CD8-positive, alpha-beta memory T cell (primary cell): Measurements from ENCODE around the gene APP. TPM values are rescaled to one million over a fixed set of nuclear protein-coding genes. Genes with fewer than 3 reads are reported as not detected.
"Not testable (repeated sequence)": the region's sequence is repeated elsewhere in the genome, so short reads cannot be mapped to it uniquely, and the experiment has no call there.

Experiments
- CTCF ChIA-PET: fragments of 350-600 bp; sonication (Branson Sonifier 250); formaldehyde crosslinking; loops from one replicate; lab custom pipeline; 2021; ENCODE audit warnings: antibody characterized with exemption; lab: Charles Lee
- POLR2A ChIA-PET: fragments of 350-600 bp; sonication (Branson Sonifier 250); formaldehyde crosslinking; loops from one replicate; lab custom pipeline; 2021; ENCODE audit warnings: antibody characterized with exemption; lab: Charles Lee
- DNase-seq, 5 donors: peaks; one replicate each; pipeline versions ENCODE4 v3.0.0 to v3.0.0-alpha.2; 2020 to 2022; ENCODE audit warnings: mixed read lengths in 1 of 5
- H3K27ac ChIP-seq: one replicate; pipeline ENCODE4 v1.7.0; 2013; ENCODE audit warnings: low read depth, mild to moderate bottlenecking, low read length, moderate library complexity
- H3K27me3 ChIP-seq: 2 replicates; pipeline ENCODE4 v1.7.0; 2013; ENCODE audit warnings: low read length, mild to moderate bottlenecking; ENCODE audit not compliant: insufficient read depth, poor library complexity, severe bottlenecking
- H3K36me3 ChIP-seq: 2 replicates; pipeline ENCODE4 v1.7.0; 2013; ENCODE audit warnings: mild to moderate bottlenecking, low read length, moderate library complexity; ENCODE audit not compliant: insufficient read depth
- H3K4me1 ChIP-seq: 2 replicates; pipeline ENCODE4 v1.7.0; 2013; ENCODE audit warnings: mild to moderate bottlenecking, low read length, moderate library complexity; ENCODE audit not compliant: insufficient read depth
- H3K4me3 ChIP-seq: 2 replicates; pipeline ENCODE4 v1.7.0; 2013; ENCODE audit warnings: mild to moderate bottlenecking, low read length
- H3K9me3 ChIP-seq: 2 replicates; pipeline ENCODE4 v1.7.0; 2013; ENCODE audit warnings: mild to moderate bottlenecking, low read length
- H3K27ac Mint-ChIP-seq, 8 donors: one replicate each; pipeline ENCODE4 v1.8.0; 2020 to 2021; ENCODE audit warnings: mixed read lengths in 8 of 8, mild to moderate bottlenecking in 6 of 8, inconsistent platforms in 3 of 8, moderate library complexity in 3 of 8
- H3K27me3 Mint-ChIP-seq, 2 donors: one replicate each; pipeline ENCODE4 v1.8.0; 2020 to 2021; ENCODE audit warnings: mixed read lengths in 2 of 2, mild to moderate bottlenecking in 1 of 2, moderate library complexity in 1 of 2
- H3K36me3 Mint-ChIP-seq, 3 donors: one replicate each; pipeline ENCODE4 v1.8.0; 2020 to 2021; ENCODE audit warnings: mixed read lengths in 3 of 3, inconsistent platforms in 1 of 3, mild to moderate bottlenecking in 1 of 3
- H3K4me1 Mint-ChIP-seq, 3 donors: one replicate each; pipeline ENCODE4 v1.8.0; 2020 to 2021; ENCODE audit warnings: mixed read lengths in 3 of 3, inconsistent platforms in 1 of 3, mild to moderate bottlenecking in 1 of 3
- H3K4me3 Mint-ChIP-seq, 7 donors: one replicate each; pipeline ENCODE4 v1.8.0; 2020 to 2021; ENCODE audit warnings: mixed read lengths in 7 of 7, mild to moderate bottlenecking in 6 of 7, moderate library complexity in 4 of 7, inconsistent platforms in 2 of 7
- H3K9me3 Mint-ChIP-seq, 5 donors: one replicate each; pipeline ENCODE4 v1.8.0; 2020 to 2022; ENCODE audit warnings: mixed read lengths in 5 of 5, mild to moderate bottlenecking in 3 of 5, moderate library complexity in 2 of 5, inconsistent platforms in 1 of 5
- polyA plus RNA-seq: library from polyadenylated mRNA; unstranded; fragments of 300-500 nt; fragmentation: Illumina TruSeq; gene quantifications from one replicate; pipeline ENCODE4 v1.2.3, GENCODE V29; 2021
- total RNA-seq, 2 experiments: library from RNA; stranded (reverse); gene quantifications; one replicate each; pipeline ENCODE4 v1.2.3, GENCODE V29; 2021

APP gene
- total and polyA plus RNA-seq, 3 experiments from 2014 or later, result 5.3 to 15.3 (median 15.2) TPM

DNA sequence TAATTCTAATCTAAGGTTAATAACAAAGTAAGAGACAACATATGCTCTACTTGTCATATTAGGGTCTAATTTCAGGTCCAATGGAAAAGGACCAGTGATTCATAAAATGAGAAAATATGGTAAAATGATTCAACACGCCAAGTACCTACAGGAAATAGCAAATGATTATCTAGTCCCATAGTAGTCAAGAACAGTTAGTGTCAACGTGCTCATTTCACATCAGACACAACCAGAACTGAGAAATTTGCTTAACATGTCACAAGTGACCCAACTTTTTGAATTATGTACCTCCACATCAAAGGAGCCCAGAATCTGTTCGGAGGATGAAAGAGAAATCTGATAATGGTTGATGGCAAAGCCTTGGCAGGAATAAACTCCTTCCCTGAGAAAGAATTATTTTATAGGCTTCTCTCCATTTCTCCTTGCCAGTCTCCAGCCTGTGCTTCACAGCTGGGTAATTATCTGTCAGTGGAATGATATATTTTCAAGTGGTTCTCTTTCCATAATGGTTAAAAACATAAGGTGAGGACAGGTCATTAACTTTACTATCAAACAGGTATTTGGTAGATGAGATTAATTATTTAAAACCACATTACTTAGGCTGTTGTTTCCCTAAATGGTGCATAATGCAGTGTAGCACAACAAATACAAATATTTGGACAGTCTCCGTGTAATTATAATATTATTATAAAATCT is 83.2 kb downstream of the APP start:
- no peak overlapping the region for H3K27ac ChIP-seq
- H3K36me3 ChIP-seq, result no peaks in the 10 kb centered on the region
- no peak for DNase-seq
- ChIA-PET CTCF (no interaction called here), POLR2A (no interaction called here)
- no peaks in the 10 kb centered on the region for H3K4me1 ChIP-seq
- Mint-ChIP-seq H3K9me3 (peaks cover 0 to 7% (median 0%) of the 10 kb centered on the region in 5 donors), H3K27ac (no peak overlapping the region), H3K4me1 (peaks cover 3 to 8% (median 8%) of the 10 kb centered on the region in 3 donors), H3K4me3 (no peak overlapping the region), H3K27me3 (peaks cover 0 to 2% of the 10 kb centered on the region in 2 donors), H3K36me3 (peaks cover 0 to 4% (median 2%) of the 10 kb centered on the region in 3 donors)
- no peak overlapping the region for H3K4me3 ChIP-seq
- no peaks in the 10 kb centered on the region for H3K27me3 ChIP-seq
- H3K9me3 ChIP-seq, result no peaks in the 10 kb centered on the region

GRCh38 chr21:26085882-26086281 is 84.7 kb downstream of the APP start:
- no peaks in the 10 kb centered on the region for H3K36me3 ChIP-seq
- Mint-ChIP-seq H3K27me3 (peaks cover 0 to 2% of the 10 kb centered on the region in 2 donors), H3K4me3 (no peak overlapping the region), H3K36me3 (peaks cover 0 to 4% (median 2%) of the 10 kb centered on the region in 3 donors), H3K27ac (no peak overlapping the region), H3K4me1 (peaks cover 3 to 8% (median 8%) of the 10 kb centered on the region in 3 donors), H3K9me3 (peaks cover 0 to 5% (median 0%) of the 10 kb centered on the region in 5 donors)
- H3K27me3 ChIP-seq, result no peaks in the 10 kb centered on the region
- no peaks in the 10 kb centered on the region for H3K4me1 ChIP-seq
- H3K9me3 ChIP-seq, result no peaks in the 10 kb centered on the region
- H3K4me3 ChIP-seq, result no peak overlapping the region
- POLR2A ChIA-PET, result no interaction called here
- CTCF ChIA-PET, result no interaction called here
- no peak for DNase-seq
- H3K27ac ChIP-seq, result no peak overlapping the region

- no peak overlapping the region for H3K4me3 ChIP-seq
- H3K27me3 ChIP-seq, result no peaks in the 10 kb centered on the region
- ChIA-PET POLR2A (no interaction called here), CTCF (no interaction called here)
- Mint-ChIP-seq H3K27me3 (peaks cover 0 to 2% of the 10 kb centered on the region in 2 donors), H3K4me1 (peaks cover 3 to 8% (median 8%) of the 10 kb centered on the region in 3 donors), H3K36me3 (peaks cover 0 to 4% (median 2%) of the 10 kb centered on the region in 3 donors), H3K9me3 (peaks cover 0 to 5% (median 0%) of the 10 kb centered on the region in 5 donors), H3K27ac (no peak overlapping the region), H3K4me3 (no peak overlapping the region)
- no peaks in the 10 kb centered on the region for H3K4me1 ChIP-seq
- no peaks in the 10 kb centered on the region for H3K36me3 ChIP-seq
- H3K9me3 ChIP-seq, result no peaks in the 10 kb centered on the region
- H3K27ac ChIP-seq, result no peak overlapping the region
- DNase-seq, result no peak
These were observed 85.4 kb downstream of the APP start for GRCh38 chr21:26085127-26085526.

DNA sequence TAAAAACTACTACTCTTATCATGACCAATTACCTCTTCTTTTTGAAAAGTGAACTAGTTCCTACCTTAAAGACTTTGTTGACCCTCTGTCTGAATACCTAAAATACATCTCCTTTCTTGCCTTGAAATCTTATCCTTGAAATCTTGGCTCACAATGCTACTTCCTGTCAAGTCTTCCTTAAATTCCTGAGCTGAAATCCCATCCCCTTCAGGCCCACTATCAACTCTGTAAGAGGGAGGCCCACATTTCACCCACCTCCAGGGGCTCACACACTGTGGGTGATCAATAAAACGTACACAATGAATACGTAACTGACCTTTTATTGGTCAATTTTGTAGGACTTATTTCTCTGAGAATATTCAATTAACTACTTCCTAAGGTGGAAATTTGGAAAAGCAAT is 88.0 kb downstream of the APP start:
- Histone ChIP-seq H3K27ac (no peak overlapping the region), H3K27me3 (no peaks in the 10 kb centered on the region), H3K36me3 (no peaks in the 10 kb centered on the region), H3K9me3 (no peaks in the 10 kb centered on the region), H3K4me1 (no peaks in the 10 kb centered on the region), H3K4me3 (no peak overlapping the region)
- Mint-ChIP-seq H3K4me1 (peaks cover 3 to 8% (median 8%) of the 10 kb centered on the region in 3 donors), H3K4me3 (no peak overlapping the region), H3K36me3 (peaks cover 0 to 4% (median 0%) of the 10 kb centered on the region in 3 donors), H3K27ac (no peak overlapping the region), H3K27me3 (no peaks in the 10 kb centered on the region), H3K9me3 (peaks cover 0 to 5% (median 0%) of the 10 kb centered on the region in 5 donors)
- ChIA-PET POLR2A (no interaction called here), CTCF (no interaction called here)
- no peak for DNase-seq

DNA sequence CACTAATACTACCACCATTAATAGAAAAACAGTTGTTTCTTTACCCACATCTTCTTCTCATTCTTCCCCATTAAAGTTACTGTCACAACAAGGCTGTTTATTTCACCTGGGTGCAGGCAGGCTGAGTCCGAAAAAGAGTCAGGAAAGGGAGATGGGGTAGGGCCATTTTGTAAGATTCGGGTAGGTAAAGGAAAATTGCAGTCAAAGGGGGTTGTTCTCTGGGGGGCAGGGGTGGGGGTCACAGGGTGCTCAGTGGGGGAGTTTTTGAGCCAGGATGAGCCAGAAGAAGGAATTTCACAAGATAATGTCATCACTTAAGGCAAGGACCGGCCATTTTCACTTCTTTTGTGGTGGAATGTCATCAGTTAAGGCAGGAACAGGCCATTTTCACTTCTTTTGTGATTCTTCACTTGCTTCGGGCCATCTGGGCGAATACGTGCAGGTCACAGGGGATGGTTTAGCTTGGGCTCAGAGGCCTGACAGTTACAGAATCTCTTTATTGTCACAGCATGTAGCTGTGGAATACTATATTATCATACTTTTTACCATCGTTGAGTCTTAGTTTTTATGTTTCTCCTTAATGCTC is 89.3 kb downstream of the APP start:
- DNase-seq, H3K4me1 ChIP-seq, H3K36me3 ChIP-seq, H3K36me3 Mint-ChIP-seq, H3K4me3 ChIP-seq, H3K4me3 Mint-ChIP-seq, CTCF ChIA-PET, H3K27me3 ChIP-seq, POLR2A ChIA-PET, H3K9me3 Mint-ChIP-seq, H3K4me1 Mint-ChIP-seq, H3K27ac ChIP-seq, H3K27me3 Mint-ChIP-seq, H3K9me3 ChIP-seq, H3K27ac Mint-ChIP-seq: not testable (repeated sequence)

- no peak overlapping the region for H3K27ac ChIP-seq
- no peak for DNase-seq
- POLR2A ChIA-PET, result no interaction called here
- CTCF ChIA-PET, result no interaction called here
- Mint-ChIP-seq H3K27ac (no peak overlapping the region), H3K36me3 (peaks cover 0 to 4% (median 0%) of the 10 kb centered on the region in 3 donors), H3K9me3 (peaks cover 0 to 5% (median 0%) of the 10 kb centered on the region in 5 donors), H3K4me3 (no peak overlapping the region), H3K27me3 (peaks cover 0 to 3% of the 10 kb centered on the region in 2 donors), H3K4me1 (peaks cover 3 to 8% (median 8%) of the 10 kb centered on the region in 3 donors)
- no peaks in the 10 kb centered on the region for H3K36me3 ChIP-seq
- H3K9me3 ChIP-seq, result no peaks in the 10 kb centered on the region
- H3K4me1 ChIP-seq, result no peaks in the 10 kb centered on the region
- H3K4me3 ChIP-seq, result no peak overlapping the region
- no peaks in the 10 kb centered on the region for H3K27me3 ChIP-seq
These were observed 90.4 kb downstream of the APP start for GRCh38 chr21:26080211-26080610.

GRCh38 chr21:26079366-26079765 is 91.2 kb downstream of the APP start:
- no peak overlapping the region for H3K4me3 ChIP-seq
- H3K36me3 ChIP-seq, result no peaks in the 10 kb centered on the region
- H3K27ac ChIP-seq, result no peak overlapping the region
- POLR2A ChIA-PET, result no interaction called here
- peaks cover 3 to 8% (median 8%) of the 10 kb centered on the region in 3 donors for H3K4me1 Mint-ChIP-seq
- peaks cover 0 to 3% of the 10 kb centered on the region in 2 donors for H3K27me3 Mint-ChIP-seq
- no peak overlapping the region for H3K4me3 Mint-ChIP-seq
- H3K9me3 ChIP-seq, result no peaks in the 10 kb centered on the region
- CTCF ChIA-PET, result no interaction called here
- H3K4me1 ChIP-seq, result no peaks in the 10 kb centered on the region
- peaks cover 0 to 5% (median 0%) of the 10 kb centered on the region in 5 donors for H3K9me3 Mint-ChIP-seq
- no peak for DNase-seq
- no peaks in the 10 kb centered on the region for H3K27me3 ChIP-seq
- H3K36me3 Mint-ChIP-seq, result peaks cover 0 to 4% (median 0%) of the 10 kb centered on the region in 3 donors
- no peak overlapping the region for H3K27ac Mint-ChIP-seq

GRCh38 chr21:26077521-26077920 is 93.0 kb downstream of the APP start:
- Mint-ChIP-seq H3K27me3 (peaks cover 0 to 3% of the 10 kb centered on the region in 2 donors), H3K4me3 (no peak overlapping the region), H3K9me3 (no peaks in the 10 kb centered on the region), H3K27ac (no peak overlapping the region), H3K4me1 (no peaks in the 10 kb centered on the region), H3K36me3 (peaks cover 0 to 2% (median 0%) of the 10 kb centered on the region in 3 donors)
- no peaks in the 10 kb centered on the region for H3K36me3 ChIP-seq
- no peak overlapping the region for H3K4me3 ChIP-seq
- no peak for DNase-seq
- POLR2A ChIA-PET, result no interaction called here
- H3K27ac ChIP-seq, result no peak overlapping the region
- CTCF ChIA-PET, result no interaction called here
- H3K27me3 ChIP-seq, result no peaks in the 10 kb centered on the region
- H3K4me1 ChIP-seq, result no peaks in the 10 kb centered on the region
- H3K9me3 ChIP-seq, result no peaks in the 10 kb centered on the region
